OCI-LY7 (cell line): ENCODE measurements around the gene PTP4A1. TPM values are rescaled to one million over a fixed set of nuclear protein-coding genes. Genes with fewer than 3 reads are reported as not detected.

Experiments
- BruUV-seq: library from RNA; stranded (reverse); fragments of 400-500 nt; replicated peaks from 2 replicates; lab custom pipeline; 2021; lab: Mats Ljungman, UMichigan
- CTCF ChIA-PET: fragments of 300-600 bp; sonication (Branson Sonifier 250); formaldehyde crosslinking; loops from one replicate; lab custom pipeline; 2022; ENCODE audit warnings: antibody characterized with exemption; ENCODE audit not compliant: unreplicated experiment; lab: Charles Lee
- POLR2A ChIA-PET: fragments of 300-600 bp; sonication (Branson Sonifier 250); formaldehyde crosslinking; loops from one replicate; lab custom pipeline; 2022; ENCODE audit warnings: antibody characterized with exemption; lab: Charles Lee
- DNase-seq: peaks from one replicate; pipeline ENCODE4 v3.0.0-alpha.2; 2015; ENCODE audit warnings: low spot score
- H2AFZ ChIP-seq: fragments of 200-600 bp; sonication (generic), shearing (Covaris generic); 2 replicates; pipeline ENCODE4 v1.6.1; 2014; ENCODE audit warnings: mild to moderate bottlenecking, antibody characterized with exemption, low read length, moderate library complexity
- H3K27ac ChIP-seq: fragments of 200-600 bp; sonication (generic); 2 replicates; pipeline ENCODE4 v1.5.1; 2014; ENCODE audit warnings: mixed run types, low read depth, mild to moderate bottlenecking, moderate library complexity, low read length, inconsistent platforms; ENCODE audit not compliant: poor library complexity, severe bottlenecking
- H3K36me3 ChIP-seq: fragments of 200-600 bp; sonication (generic); 2 replicates; pipeline ENCODE4 v1.6.1; 2014; ENCODE audit warnings: mild to moderate bottlenecking, antibody characterized with exemption, low read length, moderate library complexity, mixed read lengths; ENCODE audit not compliant: insufficient read depth
- H3K4me1 ChIP-seq: fragments of 200-600 bp; sonication (generic); 2 replicates; pipeline ENCODE4 v1.5.1; 2014; ENCODE audit warnings: mild to moderate bottlenecking, low read length; ENCODE audit not compliant: insufficient read depth, poor library complexity, severe bottlenecking
- H3K4me2 ChIP-seq: fragments of 200-600 bp; sonication (generic); 2 replicates; pipeline ENCODE4 v1.6.1; 2014; ENCODE audit warnings: mild to moderate bottlenecking, low read length
- H3K4me3 ChIP-seq: fragments of 200-600 bp; sonication (generic); 2 replicates; pipeline ENCODE4 v1.5.1; 2014; ENCODE audit warnings: mild to moderate bottlenecking, low read depth, low read length; ENCODE audit not compliant: poor library complexity, severe bottlenecking
- H3K79me2 ChIP-seq: fragments of 200-600 bp; sonication (generic); 2 replicates; pipeline ENCODE4 v1.6.1; 2016; ENCODE audit warnings: low read depth, mild to moderate bottlenecking, low read length, moderate library complexity, mixed read lengths; ENCODE audit not compliant: insufficient read depth
- H3K9me2 ChIP-seq: fragments of 200-600 bp; sonication (generic); 2 replicates; pipeline ENCODE4 v1.6.1; 2016; ENCODE audit warnings: mild to moderate bottlenecking, low read length, mixed read lengths; ENCODE audit not compliant: insufficient read depth
- H3K9me3 ChIP-seq: fragments of 200-600 bp; sonication (generic); 2 replicates; pipeline ENCODE4 v1.6.1; 2014; ENCODE audit warnings: mild to moderate bottlenecking, mixed run types, low read length, mixed read lengths
- H4K20me1 ChIP-seq: fragments of 200-600 bp; sonication (generic); 2 replicates; pipeline ENCODE4 v1.6.1; 2014; ENCODE audit warnings: mild to moderate bottlenecking, antibody characterized with exemption, low read length, moderate library complexity, mixed read lengths; ENCODE audit not compliant: insufficient read depth
- EZH2phosphoT487 ChIP-seq: fragments of 200-600 bp; sonication (generic); IDR thresholded peaks from 2 replicates; pipeline ENCODE4 v1.6.1; 2018; ENCODE audit warnings: low read depth, borderline replicate concordance, mild to moderate bottlenecking, mixed run types, antibody characterized with exemption, low read length, moderate library complexity, mixed read lengths
- intact Hi-C: fragments of 100-400 bp; cut with micrococcal nuclease; formaldehyde crosslinking; loops from one replicate; pipeline ENCODE4 v1.10.0; 2022; ENCODE audit not compliant: unreplicated experiment
- total RNA-seq, 2 experiments: library from RNA; depleted of rRNA in 1 of 2; stranded (reverse); fragments of >200 nt in 1 of 2; shearing (Covaris generic) in 1 of 2; gene quantifications; 2 replicates each; pipeline ENCODE4 v1.2.3, GENCODE V29; 2014 to 2022
- TF ChIP-seq, protein P1 (sequence below): fragments of 200-600 bp; sonication (generic); conservative IDR thresholded peaks from 2 replicates; pipeline ENCODE4 v1.5.1; 2014; ENCODE audit warnings: mild to moderate bottlenecking, antibody characterized with exemption, low read length, moderate library complexity, mixed read lengths

PTP4A1 gene
- total RNA-seq, 2 experiments from 2014 or later = 21.2 to 76.0 TPM

DNA sequence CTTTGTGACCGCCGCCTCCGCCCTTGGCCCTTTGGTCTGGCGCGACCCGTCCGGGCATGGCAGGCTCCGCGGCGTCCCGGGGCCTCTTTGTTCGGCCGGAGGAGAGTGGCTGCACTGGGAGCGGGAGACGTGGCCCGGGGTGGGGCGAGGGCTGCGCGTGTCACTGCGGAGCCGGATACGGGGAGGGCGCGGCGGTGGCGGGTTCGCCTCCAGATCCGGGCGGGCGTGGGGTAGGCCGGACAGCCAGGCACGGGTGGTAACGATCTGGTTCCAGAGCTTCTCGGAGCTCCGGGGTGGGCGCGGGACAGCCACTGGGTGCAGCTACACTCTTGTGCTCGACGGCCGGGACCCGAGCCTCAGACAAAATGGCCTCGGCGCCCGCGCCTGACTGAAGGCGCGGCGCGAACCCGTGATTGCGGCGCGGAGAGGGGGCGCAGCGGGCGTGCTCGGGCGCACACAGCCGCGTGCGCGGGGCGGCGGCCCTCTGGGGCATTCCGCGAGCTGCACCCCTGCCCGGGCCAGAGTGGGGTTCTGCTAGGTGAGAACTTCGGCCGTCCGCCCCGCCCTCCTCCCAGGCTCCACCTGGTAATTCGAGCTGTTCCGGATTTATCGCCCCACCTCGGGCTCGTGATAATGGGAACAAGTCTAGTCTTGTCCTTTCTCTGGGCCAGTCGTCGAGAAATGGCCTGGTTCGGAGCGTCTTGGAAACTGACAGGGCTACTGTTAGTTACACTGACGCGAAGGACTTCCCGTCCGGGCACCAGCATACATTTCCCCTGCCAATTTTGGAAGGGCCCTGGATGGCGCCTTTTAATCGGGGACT is 1.0 kb downstream of the PTP4A1 start:
- peaks cover 58% of the 10 kb centered on the region for H3K79me2 ChIP-seq
- CTCF ChIA-PET = interaction anchor here (1.3 kb wide), 1 partner anchor 188 kb away, joined by 3 read pairs; no protein-coding TSS in a partner anchor
- POLR2A ChIA-PET = interaction anchor here (0.7 to 1.7 kb wide), 3 partner anchors 11 to 54 kb away, joined by 3 to 6 read pairs (median 4); no protein-coding TSS in a partner anchor
- peak overlapping the region; percentile 56; the same call in 1 of the 2 replicates for H2AFZ ChIP-seq
- peaks cover 33% of the 10 kb centered on the region for H4K20me1 ChIP-seq
- H3K4me1 ChIP-seq = peaks cover 23% of the 10 kb centered on the region
- peaks cover 40% of the 10 kb centered on the region for H3K36me3 ChIP-seq
- peak overlapping the region; percentile 85 for H3K4me3 ChIP-seq
- BruUV-seq = no TSS peak
- peak; percentile 72 for DNase-seq
- TF ChIP-seq EZH2phosphoT487 = no peak
- TF ChIP-seq, protein P1, sequence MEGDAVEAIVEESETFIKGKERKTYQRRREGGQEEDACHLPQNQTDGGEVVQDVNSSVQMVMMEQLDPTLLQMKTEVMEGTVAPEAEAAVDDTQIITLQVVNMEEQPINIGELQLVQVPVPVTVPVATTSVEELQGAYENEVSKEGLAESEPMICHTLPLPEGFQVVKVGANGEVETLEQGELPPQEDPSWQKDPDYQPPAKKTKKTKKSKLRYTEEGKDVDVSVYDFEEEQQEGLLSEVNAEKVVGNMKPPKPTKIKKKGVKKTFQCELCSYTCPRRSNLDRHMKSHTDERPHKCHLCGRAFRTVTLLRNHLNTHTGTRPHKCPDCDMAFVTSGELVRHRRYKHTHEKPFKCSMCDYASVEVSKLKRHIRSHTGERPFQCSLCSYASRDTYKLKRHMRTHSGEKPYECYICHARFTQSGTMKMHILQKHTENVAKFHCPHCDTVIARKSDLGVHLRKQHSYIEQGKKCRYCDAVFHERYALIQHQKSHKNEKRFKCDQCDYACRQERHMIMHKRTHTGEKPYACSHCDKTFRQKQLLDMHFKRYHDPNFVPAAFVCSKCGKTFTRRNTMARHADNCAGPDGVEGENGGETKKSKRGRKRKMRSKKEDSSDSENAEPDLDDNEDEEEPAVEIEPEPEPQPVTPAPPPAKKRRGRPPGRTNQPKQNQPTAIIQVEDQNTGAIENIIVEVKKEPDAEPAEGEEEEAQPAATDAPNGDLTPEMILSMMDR = no peak
- H3K9me2 ChIP-seq = no peaks in the 10 kb centered on the region
- peak overlapping the region; percentile 76 for H3K27ac ChIP-seq
- H3K9me3 ChIP-seq = peaks cover 6% of the 10 kb centered on the region; the same call in 1 of the 2 replicates
- intact Hi-C loops = loop anchor here (2.0 to 5.0 kb wide), 4 partner anchors 54 to 131 kb away; no protein-coding TSS in a partner anchor
- H3K4me2 ChIP-seq = peak overlapping the region; percentile 84

DNA sequence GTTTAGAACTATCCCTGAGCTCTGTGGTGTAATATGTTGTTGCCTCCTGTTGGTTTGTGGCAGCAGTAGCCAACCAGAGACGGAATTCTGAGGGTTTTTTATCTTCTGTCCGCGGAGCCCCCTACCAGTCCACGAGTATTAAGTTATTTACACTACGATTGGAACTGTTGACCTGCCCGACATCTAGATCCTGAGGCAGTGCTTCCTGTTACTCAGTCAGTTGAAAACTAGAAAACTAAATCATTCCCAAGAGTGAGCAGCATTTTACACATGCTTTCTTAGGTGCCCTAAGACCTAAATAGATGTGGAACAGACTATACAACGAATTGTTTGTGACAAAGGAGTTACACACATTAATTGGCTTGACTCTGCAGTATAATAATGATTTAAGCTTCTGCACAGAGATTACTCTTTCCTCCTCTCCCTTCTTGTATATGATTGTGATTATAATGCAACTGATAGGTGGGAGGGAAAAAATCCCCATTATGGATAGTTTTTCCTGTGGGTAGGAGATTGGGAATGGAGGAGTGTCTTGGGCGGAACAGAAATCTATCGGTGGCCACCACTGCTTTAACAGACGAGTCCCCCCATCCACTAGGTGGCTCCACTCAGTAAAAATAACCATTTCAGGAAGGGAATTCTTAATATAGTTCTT is 1.7 kb downstream of the PTP4A1 start:
- peaks cover 6% of the 10 kb centered on the region; the same call in 1 of the 2 replicates for H3K9me3 ChIP-seq
- POLR2A ChIA-PET = interaction anchor here (0.7 to 1.7 kb wide), 5 partner anchors 10 to 206 kb away, joined by 3 to 6 read pairs (median 4); no protein-coding TSS in a partner anchor
- DNase-seq = peak; percentile 64
- peak overlapping the region; percentile 84 for H3K4me2 ChIP-seq
- H3K27ac ChIP-seq = peak overlapping the region; percentile 76
- peak overlapping the region; percentile 85 for H3K4me3 ChIP-seq
- no peak overlapping the region; the same call in 1 of the 2 replicates for H2AFZ ChIP-seq
- TF ChIP-seq, protein P1 = peak; percentile 91
- TF ChIP-seq EZH2phosphoT487 = no peak
- H3K9me2 ChIP-seq = no peaks in the 10 kb centered on the region
- TSS peak; percentile 50 for BruUV-seq
- intact Hi-C loops = loop anchor here (2.0 to 5.0 kb wide), 4 partner anchors 55 to 132 kb away; no protein-coding TSS in a partner anchor
- H3K36me3 ChIP-seq = peaks cover 47% of the 10 kb centered on the region
- CTCF ChIA-PET = interaction anchor here (1.3 kb wide), 1 partner anchor 188 kb away, joined by 3 read pairs; no protein-coding TSS in a partner anchor
- H3K79me2 ChIP-seq = peaks cover 65% of the 10 kb centered on the region
- H4K20me1 ChIP-seq = peaks cover 33% of the 10 kb centered on the region
- peaks cover 23% of the 10 kb centered on the region for H3K4me1 ChIP-seq
